Astrocyte of the cerebellum (primary cell): Measurements from ENCODE around the gene ZRANB2.

Source experiments
- DNase-seq: peaks from one replicate; pipeline ENCODE4 v3.0.0-alpha.2; 2011; ENCODE audit warnings: low read depth
- H3K4me3 ChIP-seq: 2 replicates; pipeline ENCODE4 v1.5.1; 2011; ENCODE audit warnings: mild to moderate bottlenecking, low read depth, low read length, moderate library complexity
- in situ Hi-C: cut with HindIII; loops from 2 replicates; pipeline ENCODE4 v1.10.0; 2017; ENCODE audit warnings: low sequenced_read_pairs
- TF ChIP-seq, protein P1 (sequence below): IDR thresholded peaks from 2 replicates; pipeline ENCODE4 v1.5.1; 2012; ENCODE audit warnings: low read length, low read depth, moderate library complexity, mild to moderate bottlenecking; ENCODE audit errors: missing control alignments

ZRANB2 gene

DNA sequence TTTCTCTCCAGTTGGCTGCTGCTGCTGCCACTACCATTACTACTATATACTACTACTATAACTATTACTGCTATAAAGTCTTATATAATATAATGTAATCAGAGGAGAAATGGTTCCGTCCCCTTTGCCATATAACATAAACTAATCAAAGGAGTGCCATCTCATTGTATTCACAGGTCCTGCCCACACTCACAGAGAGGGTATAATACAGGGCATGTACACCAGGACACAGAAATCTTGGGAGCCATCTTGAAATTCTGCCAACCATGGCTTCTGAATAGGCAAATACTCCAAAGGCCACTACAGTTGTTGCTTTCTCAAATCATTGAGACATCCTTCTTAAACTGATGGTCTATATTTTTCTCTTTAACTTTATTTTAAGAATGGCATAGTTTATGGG lies 6.9 kb upstream of the ZRANB2 start:
- TF ChIP-seq, protein P1, sequence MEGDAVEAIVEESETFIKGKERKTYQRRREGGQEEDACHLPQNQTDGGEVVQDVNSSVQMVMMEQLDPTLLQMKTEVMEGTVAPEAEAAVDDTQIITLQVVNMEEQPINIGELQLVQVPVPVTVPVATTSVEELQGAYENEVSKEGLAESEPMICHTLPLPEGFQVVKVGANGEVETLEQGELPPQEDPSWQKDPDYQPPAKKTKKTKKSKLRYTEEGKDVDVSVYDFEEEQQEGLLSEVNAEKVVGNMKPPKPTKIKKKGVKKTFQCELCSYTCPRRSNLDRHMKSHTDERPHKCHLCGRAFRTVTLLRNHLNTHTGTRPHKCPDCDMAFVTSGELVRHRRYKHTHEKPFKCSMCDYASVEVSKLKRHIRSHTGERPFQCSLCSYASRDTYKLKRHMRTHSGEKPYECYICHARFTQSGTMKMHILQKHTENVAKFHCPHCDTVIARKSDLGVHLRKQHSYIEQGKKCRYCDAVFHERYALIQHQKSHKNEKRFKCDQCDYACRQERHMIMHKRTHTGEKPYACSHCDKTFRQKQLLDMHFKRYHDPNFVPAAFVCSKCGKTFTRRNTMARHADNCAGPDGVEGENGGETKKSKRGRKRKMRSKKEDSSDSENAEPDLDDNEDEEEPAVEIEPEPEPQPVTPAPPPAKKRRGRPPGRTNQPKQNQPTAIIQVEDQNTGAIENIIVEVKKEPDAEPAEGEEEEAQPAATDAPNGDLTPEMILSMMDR = no peak
- H3K4me3 ChIP-seq = no peak overlapping the region
- DNase-seq = no peak
- in situ Hi-C loops = no loop called here

- TF ChIP-seq, protein P1 = peak; percentile 7
- H3K4me3 ChIP-seq = no peak overlapping the region
- no peak for DNase-seq
- in situ Hi-C loops = no loop called here
Observed at GRCh38 chr1:71087060-71087459, 6.2 kb upstream of the ZRANB2 start.

GRCh38 chr1:71086331-71086730 lies 5.5 kb upstream of the ZRANB2 start:
- no peak overlapping the region for H3K4me3 ChIP-seq
- DNase-seq = no peak
- TF ChIP-seq, protein P1 = no peak
- in situ Hi-C loops = no loop called here

GRCh38 chr1:71083271-71083670 lies 2.4 kb upstream of the ZRANB2 start:
- no peak for DNase-seq
- TF ChIP-seq, protein P1 = no peak
- H3K4me3 ChIP-seq = no peak overlapping the region
- in situ Hi-C loops = no loop called here

DNA sequence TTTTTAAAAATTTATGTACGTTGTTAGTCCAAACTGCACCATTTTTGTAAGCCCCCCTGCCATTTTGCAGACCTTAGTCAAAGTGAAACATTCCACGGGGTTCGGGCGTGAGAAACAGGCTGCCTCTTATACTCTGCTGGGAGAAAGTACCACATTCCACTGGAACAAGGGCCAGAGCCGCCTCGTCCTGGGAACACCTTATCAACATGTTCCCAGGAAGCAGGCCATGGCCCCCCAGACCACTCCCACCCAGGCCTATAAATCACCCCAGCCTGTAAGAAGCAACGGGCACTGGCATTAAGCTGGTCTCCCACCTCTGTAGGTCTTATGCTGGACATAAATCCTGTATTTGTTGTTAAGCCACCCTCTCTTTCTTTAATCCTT lies 854 bp upstream of the ZRANB2 start:
- H3K4me3 ChIP-seq = peak overlapping the region; percentile 90
- no peak for DNase-seq
- in situ Hi-C loops = no loop called here
- TF ChIP-seq, protein P1 = no peak

DNA sequence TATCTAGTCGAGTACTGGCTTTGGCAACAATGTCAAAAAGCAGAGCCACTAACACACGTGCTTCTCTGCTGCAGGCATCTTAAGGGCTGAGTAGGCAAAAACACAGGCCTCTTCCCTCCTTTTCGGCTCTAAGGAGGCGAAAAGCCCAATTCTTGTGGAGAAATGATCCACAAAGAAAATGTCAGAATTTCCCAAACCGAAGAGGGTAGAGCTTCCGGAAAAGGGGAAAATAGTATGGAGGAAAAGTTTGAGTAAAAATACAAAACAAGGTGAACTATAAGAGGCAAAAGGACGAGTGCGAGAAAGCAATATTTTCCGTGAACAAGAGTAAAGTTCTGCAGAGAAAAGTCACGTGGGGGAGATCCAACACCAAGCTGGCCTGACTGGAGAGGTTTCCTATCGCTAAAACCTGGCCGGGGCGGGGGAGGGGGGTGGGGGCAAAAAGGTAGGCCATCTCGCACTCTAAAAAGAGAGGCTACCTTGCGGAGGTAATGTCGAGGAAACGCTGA lies 551 bp downstream of the ZRANB2 start:
- TF ChIP-seq, protein P1 = no peak
- no peak for DNase-seq
- peak overlapping the region; percentile 90 for H3K4me3 ChIP-seq
- in situ Hi-C loops = no loop called here

DNA sequence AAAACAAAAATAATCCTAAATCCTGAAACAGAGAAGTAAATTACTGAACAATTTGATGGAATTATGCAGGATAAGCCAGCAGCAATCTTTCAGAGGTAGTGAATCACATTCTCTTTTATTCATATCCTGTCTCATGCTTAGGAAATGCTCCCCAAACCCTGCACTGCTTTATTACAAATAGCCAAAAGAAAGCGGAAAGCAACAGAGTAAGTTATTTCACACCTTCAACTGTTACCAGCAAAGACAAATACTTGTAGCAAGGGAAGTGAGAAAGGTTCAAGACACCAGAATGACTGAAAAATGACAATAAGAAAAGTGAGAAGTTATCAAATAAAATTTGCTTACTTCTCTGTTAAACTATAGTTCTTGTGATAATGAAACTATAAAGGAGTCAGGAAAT lies 6.2 kb downstream of the ZRANB2 start:
- in situ Hi-C loops = loop anchor here (25.0 kb wide), 1 partner anchor 837 kb away; no protein-coding TSS in a partner anchor
- DNase-seq = no peak
- H3K4me3 ChIP-seq = no peak overlapping the region
- TF ChIP-seq, protein P1 = no peak
